Smooth muscle cell (in vitro differentiated cells): ENCODE measurements around the gene ZNF576. TPM values are rescaled to one million over a fixed set of nuclear protein-coding genes. Genes with fewer than 3 reads are reported as not detected.
"Not testable (repeated sequence)": the region's sequence is repeated elsewhere in the genome, so short reads cannot be mapped to it uniquely, and the experiment has no call there.

Experiments used
- DNase-seq: peaks from one replicate; lab custom pipeline; 2025; ENCODE audit not compliant: unreplicated experiment; lab: John Stamatoyannopoulos, UW
- H2AFZ ChIP-seq: fragments of 200-600 bp; sonication (generic); 2 replicates; pipeline ENCODE4 v1.6.0; 2016; ENCODE audit warnings: antibody characterized with exemption, low read depth, mild to moderate bottlenecking
- H3F3A ChIP-seq: fragments of 200-600 bp; sonication (generic); 2 replicates; pipeline ENCODE4 v1.6.0; 2017; ENCODE audit warnings: antibody characterized with exemption, low read depth
- H3K27ac ChIP-seq: fragments of 200-600 bp; sonication (generic); 2 replicates; pipeline ENCODE4 v1.5.1; 2016; ENCODE audit warnings: low read depth, mild to moderate bottlenecking
- H3K27me3 ChIP-seq: fragments of 200-600 bp; sonication (generic); 2 replicates; pipeline ENCODE4 v1.6.1; 2016; ENCODE audit warnings: low read depth, mild to moderate bottlenecking
- H3K36me3 ChIP-seq: fragments of 200-600 bp; sonication (generic); 2 replicates; pipeline ENCODE4 v1.5.1; 2016; ENCODE audit warnings: low read depth
- H3K4me1 ChIP-seq: fragments of 200-600 bp; sonication (generic); 2 replicates; pipeline ENCODE4 v1.5.1; 2016; ENCODE audit warnings: low read depth
- H3K4me2 ChIP-seq: fragments of 200-600 bp; sonication (generic); 2 replicates; pipeline ENCODE4 v1.6.0; 2016; ENCODE audit warnings: mild to moderate bottlenecking
- H3K4me3 ChIP-seq: fragments of 200-600 bp; sonication (generic); 2 replicates; pipeline ENCODE4 v1.5.1; 2016; ENCODE audit warnings: mild to moderate bottlenecking
- H3K79me2 ChIP-seq: fragments of 200-600 bp; sonication (generic); 2 replicates; pipeline ENCODE4 v1.6.0; 2016; ENCODE audit warnings: low read depth, mild to moderate bottlenecking
- H3K9ac ChIP-seq: fragments of 200-600 bp; sonication (generic); 2 replicates; pipeline ENCODE4 v1.6.0; 2016; ENCODE audit warnings: low read depth
- H3K9me3 ChIP-seq: fragments of 200-600 bp; sonication (generic); replicated peaks from 2 replicates; pipeline ENCODE4 v1.5.1; 2016; ENCODE audit warnings: low read depth
- H4K20me1 ChIP-seq: fragments of 200-600 bp; sonication (generic); 2 replicates; pipeline ENCODE4 v1.6.0; 2016; ENCODE audit warnings: low read depth
- CTCF ChIP-seq: fragments of 200-600 bp; sonication (generic); IDR thresholded peaks from 2 replicates; pipeline ENCODE4 v1.5.1; 2017; ENCODE audit warnings: borderline replicate concordance, mild to moderate bottlenecking, antibody characterized with exemption; ENCODE audit not compliant: insufficient read depth, poor library complexity, severe bottlenecking
- WGBS: methylation state at CpG from one replicate; pipeline ENCODE4 v1.1.7; 2016; ENCODE audit warnings: low lambda C conversion rate; 5-methylcytosine and 5-hydroxymethylcytosine counted together
- polyA plus RNA-seq: library from polyadenylated mRNA; unstranded; fragments of >200 nt; fragmentation: Nextera tagmentation; extraction: Ambion mirVana; gene quantifications from 2 replicates; pipeline ENCODE4 v1.2.1, GENCODE V29; 2016
- total RNA-seq: library from RNA; depleted of rRNA; stranded (reverse); fragments of >200 nt; gene quantifications from 2 replicates; pipeline ENCODE4 v1.2.3, GENCODE V29; 2014

Gene ZNF576
- total and polyA plus RNA-seq, 2 experiments from 2014 or later, result 2.7 to 13.7 TPM

GRCh38 chr19:43599635-43600295 lies 3.4 kb downstream of the ZNF576 start:
- no peak for TF ChIP-seq CTCF
- Histone ChIP-seq H3K4me1 (peaks cover 13% of the 10 kb centered on the region), H3K79me2 (peaks cover 22% of the 10 kb centered on the region), H4K20me1 (peaks cover 3% of the 10 kb centered on the region), H3K9me3 (no peaks in the 10 kb centered on the region), H3K36me3 (no peaks in the 10 kb centered on the region), H3K9ac (no peak overlapping the region), H3F3A (peaks cover 5% of the 10 kb centered on the region), H3K27ac (no peak overlapping the region), H3K4me2 (no peak overlapping the region), H3K27me3 (no peaks in the 10 kb centered on the region), H2AFZ (no peak overlapping the region), H3K4me3 (no peak overlapping the region)
- 96% methylated on average over 4 of the region's 4 CpGs for WGBS
- DNase-seq, result no peak

GRCh38 chr19:43600326-43600725 lies 3.9 kb downstream of the ZNF576 start:
- H3K27me3 ChIP-seq, H3K4me3 ChIP-seq, H3K4me2 ChIP-seq, H3K9ac ChIP-seq, DNase-seq, H3K36me3 ChIP-seq, H2AFZ ChIP-seq, H4K20me1 ChIP-seq, H3F3A ChIP-seq, H3K9me3 ChIP-seq: not testable (repeated sequence)
- 91% methylated on average over 5 of the region's 5 CpGs for WGBS
- Histone ChIP-seq H3K79me2 (peaks cover 18% of the 10 kb centered on the region), H3K27ac (peak overlapping the region; percentile 71), H3K4me1 (peaks cover 13% of the 10 kb centered on the region)

- Histone ChIP-seq H3K27me3 (no peaks in the 10 kb centered on the region), H3K9ac (no peak overlapping the region), H3K9me3 (no peaks in the 10 kb centered on the region), H3F3A (peaks cover 2% of the 10 kb centered on the region), H3K36me3 (no peaks in the 10 kb centered on the region), H4K20me1 (peaks cover 12% of the 10 kb centered on the region), H3K4me1 (no peaks in the 10 kb centered on the region), H3K27ac (no peak overlapping the region), H3K4me3 (no peak overlapping the region), H2AFZ (no peak overlapping the region), H3K79me2 (no peaks in the 10 kb centered on the region), H3K4me2 (no peak overlapping the region)
- TF ChIP-seq CTCF, result no peak
- no peak for DNase-seq
- 79% methylated on average over 7 of the region's 7 CpGs for WGBS
Measured at GRCh38 chr19:43605875-43606568, 9.6 kb downstream of the ZNF576 start.

GRCh38 chr19:43606569-43607229 lies 10.3 kb downstream of the ZNF576 start:
- Histone ChIP-seq H3K36me3 (no peaks in the 10 kb centered on the region), H3K9ac (no peak overlapping the region), H3K4me1 (no peaks in the 10 kb centered on the region), H3K9me3 (no peaks in the 10 kb centered on the region), H3F3A (no peaks in the 10 kb centered on the region), H3K4me3 (no peak overlapping the region), H4K20me1 (peaks cover 15% of the 10 kb centered on the region), H2AFZ (no peak overlapping the region), H3K27me3 (no peaks in the 10 kb centered on the region), H3K4me2 (no peak overlapping the region), H3K79me2 (no peaks in the 10 kb centered on the region), H3K27ac (no peak overlapping the region)
- DNase-seq, result no peak
- 93% methylated on average over 7 of the region's 7 CpGs for WGBS
- TF ChIP-seq CTCF, result no peak
